KMS-11 (cell line): ENCODE results near the gene KIAA0825.

Source experiments
- H2AFZ ChIP-seq: fragments of 200-600 bp; sonication (generic); 2 replicates; pipeline ENCODE4 v1.6.1; 2016; ENCODE audit warnings: antibody characterized with exemption, mixed run types, low read depth
- H3K27ac ChIP-seq: fragments of 200-600 bp; sonication (generic); 2 replicates; pipeline ENCODE4 v1.6.1; 2016; ENCODE audit warnings: mild to moderate bottlenecking, mixed run types
- H3K27me3 ChIP-seq: fragments of 200-600 bp; sonication (generic); 2 replicates; pipeline ENCODE4 v1.6.1; 2017; ENCODE audit warnings: mild to moderate bottlenecking, low read depth, mixed run types, moderate library complexity; ENCODE audit not compliant: insufficient read depth
- H3K36me3 ChIP-seq: fragments of 200-600 bp; sonication (generic); 2 replicates; pipeline ENCODE4 v1.6.1; 2017; ENCODE audit warnings: mild to moderate bottlenecking, mixed run types; ENCODE audit not compliant: insufficient read depth
- H3K4me1 ChIP-seq: fragments of 200-600 bp; sonication (generic); 2 replicates; pipeline ENCODE4 v1.6.1; 2016; ENCODE audit warnings: mild to moderate bottlenecking, low read depth, mixed run types; ENCODE audit not compliant: poor library complexity, severe bottlenecking
- H3K4me2 ChIP-seq: fragments of 200-600 bp; sonication (generic); 2 replicates; pipeline ENCODE4 v1.7.0; 2016; ENCODE audit warnings: mild to moderate bottlenecking, mixed run types
- H3K4me3 ChIP-seq: fragments of 200-600 bp; sonication (generic); IDR thresholded peaks from 2 replicates; pipeline ENCODE4 v1.6.1; 2017; ENCODE audit warnings: low read depth, low read length, mixed read lengths; ENCODE audit not compliant: insufficient read depth
- H3K79me2 ChIP-seq: fragments of 200-600 bp; sonication (generic); 2 replicates; pipeline ENCODE4 v1.6.1; 2016; ENCODE audit warnings: low read depth, mixed run types; ENCODE audit not compliant: insufficient read depth
- H3K9ac ChIP-seq: fragments of 200-600 bp; sonication (generic); 2 replicates; pipeline ENCODE4 v1.6.1; 2016; ENCODE audit warnings: mild to moderate bottlenecking, mixed run types
- H4K20me1 ChIP-seq: fragments of 200-600 bp; sonication (generic); 2 replicates; pipeline ENCODE4 v1.6.1; 2016; ENCODE audit warnings: mild to moderate bottlenecking, mixed run types; ENCODE audit not compliant: insufficient read depth
- TF ChIP-seq, protein P1 (sequence below): fragments of 200-600 bp; sonication (generic); conservative IDR thresholded peaks from 2 replicates; pipeline ENCODE4 v1.6.1; 2017; ENCODE audit warnings: low read depth, mild to moderate bottlenecking, antibody characterized with exemption, low read length, moderate library complexity, mixed read lengths

KIAA0825 gene

DNA sequence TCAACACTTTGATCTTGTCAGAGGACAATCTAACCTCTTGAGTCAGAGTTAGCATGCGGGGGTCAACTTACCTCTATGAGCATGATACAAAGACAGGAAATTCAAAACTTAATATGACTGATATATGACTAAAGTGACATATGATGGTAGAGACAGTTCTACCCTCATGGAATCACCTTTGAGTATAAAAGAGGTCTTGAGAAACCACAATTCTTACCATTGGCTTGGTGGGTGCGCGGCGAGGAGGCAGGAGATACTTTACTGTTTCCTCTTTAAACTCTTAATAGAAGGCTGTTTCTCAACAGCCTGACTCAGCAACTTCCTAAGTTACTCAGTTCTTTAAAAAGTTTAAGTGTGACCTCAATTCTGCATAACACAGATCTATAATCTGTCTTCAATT, 372.8 kb downstream of the KIAA0825 start:
- no peak overlapping the region for H3K9ac ChIP-seq
- H3K4me2 ChIP-seq = no peak overlapping the region
- H3K36me3 ChIP-seq = no peaks in the 10 kb centered on the region

DNA sequence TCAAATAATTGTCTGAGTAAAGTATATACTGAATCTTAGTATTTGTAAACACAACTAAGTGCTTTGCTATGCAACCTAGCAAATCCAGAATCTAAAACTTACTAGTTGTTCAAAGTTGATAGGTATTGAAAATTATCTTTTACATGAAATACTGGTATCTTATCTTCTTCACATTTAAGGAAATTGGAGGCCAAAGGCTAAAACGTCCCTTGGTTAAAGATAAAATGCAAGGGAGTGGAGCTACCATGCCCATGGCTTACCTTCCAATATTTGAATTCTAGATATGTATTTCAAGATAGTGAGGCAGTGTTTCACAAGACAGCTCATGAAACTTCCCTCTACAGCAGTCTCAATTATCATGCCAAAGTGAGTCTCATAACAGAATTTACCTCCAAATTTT, 373.5 kb downstream of the KIAA0825 start:
- Histone ChIP-seq H3K36me3 (no peaks in the 10 kb centered on the region), H3K4me3 (no peak overlapping the region), H3K4me2 (no peak overlapping the region), H3K9ac (no peak overlapping the region), H2AFZ (no peak overlapping the region), H3K27me3 (no peaks in the 10 kb centered on the region), H4K20me1 (no peaks in the 10 kb centered on the region), H3K27ac (no peak overlapping the region), H3K4me1 (no peaks in the 10 kb centered on the region), H3K79me2 (no peaks in the 10 kb centered on the region)
- TF ChIP-seq, protein P1, sequence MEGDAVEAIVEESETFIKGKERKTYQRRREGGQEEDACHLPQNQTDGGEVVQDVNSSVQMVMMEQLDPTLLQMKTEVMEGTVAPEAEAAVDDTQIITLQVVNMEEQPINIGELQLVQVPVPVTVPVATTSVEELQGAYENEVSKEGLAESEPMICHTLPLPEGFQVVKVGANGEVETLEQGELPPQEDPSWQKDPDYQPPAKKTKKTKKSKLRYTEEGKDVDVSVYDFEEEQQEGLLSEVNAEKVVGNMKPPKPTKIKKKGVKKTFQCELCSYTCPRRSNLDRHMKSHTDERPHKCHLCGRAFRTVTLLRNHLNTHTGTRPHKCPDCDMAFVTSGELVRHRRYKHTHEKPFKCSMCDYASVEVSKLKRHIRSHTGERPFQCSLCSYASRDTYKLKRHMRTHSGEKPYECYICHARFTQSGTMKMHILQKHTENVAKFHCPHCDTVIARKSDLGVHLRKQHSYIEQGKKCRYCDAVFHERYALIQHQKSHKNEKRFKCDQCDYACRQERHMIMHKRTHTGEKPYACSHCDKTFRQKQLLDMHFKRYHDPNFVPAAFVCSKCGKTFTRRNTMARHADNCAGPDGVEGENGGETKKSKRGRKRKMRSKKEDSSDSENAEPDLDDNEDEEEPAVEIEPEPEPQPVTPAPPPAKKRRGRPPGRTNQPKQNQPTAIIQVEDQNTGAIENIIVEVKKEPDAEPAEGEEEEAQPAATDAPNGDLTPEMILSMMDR = no peak

More for the DNA sequence above, 372.8 kb downstream of the KIAA0825 start:
- TF ChIP-seq, protein P1 = no peak
- Histone ChIP-seq H3K27me3 (no peaks in the 10 kb centered on the region), H3K79me2 (no peaks in the 10 kb centered on the region), H3K4me3 (no peak overlapping the region), H3K27ac (no peak overlapping the region), H4K20me1 (no peaks in the 10 kb centered on the region), H2AFZ (no peak overlapping the region), H3K4me1 (no peaks in the 10 kb centered on the region)

DNA sequence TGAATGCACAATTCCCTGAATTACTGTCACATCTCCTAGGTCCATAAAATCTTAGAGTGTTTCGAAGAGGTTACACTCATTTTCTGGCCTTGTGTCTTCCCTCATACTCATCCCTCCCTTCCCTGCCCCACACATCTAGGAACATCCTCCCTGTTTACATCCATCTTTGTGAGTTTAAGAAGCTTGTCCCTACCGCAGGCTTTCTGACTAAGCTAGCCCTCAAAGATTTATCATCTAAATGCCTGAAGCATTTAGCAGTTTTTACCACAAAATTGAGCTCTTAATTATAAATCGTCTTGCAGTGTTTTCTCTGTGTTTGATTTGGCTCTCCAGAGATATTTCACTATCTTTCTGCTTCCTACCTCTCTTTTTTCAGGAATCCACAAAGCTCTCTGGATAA, 374.8 kb downstream of the KIAA0825 start:
- H3K79me2 ChIP-seq = no peaks in the 10 kb centered on the region
- H4K20me1 ChIP-seq = no peaks in the 10 kb centered on the region
- H3K9ac ChIP-seq = no peak overlapping the region
- H3K4me2 ChIP-seq = no peak overlapping the region
- H3K27ac ChIP-seq = no peak overlapping the region
- no peaks in the 10 kb centered on the region for H3K27me3 ChIP-seq
- no peaks in the 10 kb centered on the region for H3K36me3 ChIP-seq
- H2AFZ ChIP-seq = no peak overlapping the region
- TF ChIP-seq, protein P1 = no peak
- H3K4me1 ChIP-seq = no peaks in the 10 kb centered on the region
- H3K4me3 ChIP-seq = no peak overlapping the region

DNA sequence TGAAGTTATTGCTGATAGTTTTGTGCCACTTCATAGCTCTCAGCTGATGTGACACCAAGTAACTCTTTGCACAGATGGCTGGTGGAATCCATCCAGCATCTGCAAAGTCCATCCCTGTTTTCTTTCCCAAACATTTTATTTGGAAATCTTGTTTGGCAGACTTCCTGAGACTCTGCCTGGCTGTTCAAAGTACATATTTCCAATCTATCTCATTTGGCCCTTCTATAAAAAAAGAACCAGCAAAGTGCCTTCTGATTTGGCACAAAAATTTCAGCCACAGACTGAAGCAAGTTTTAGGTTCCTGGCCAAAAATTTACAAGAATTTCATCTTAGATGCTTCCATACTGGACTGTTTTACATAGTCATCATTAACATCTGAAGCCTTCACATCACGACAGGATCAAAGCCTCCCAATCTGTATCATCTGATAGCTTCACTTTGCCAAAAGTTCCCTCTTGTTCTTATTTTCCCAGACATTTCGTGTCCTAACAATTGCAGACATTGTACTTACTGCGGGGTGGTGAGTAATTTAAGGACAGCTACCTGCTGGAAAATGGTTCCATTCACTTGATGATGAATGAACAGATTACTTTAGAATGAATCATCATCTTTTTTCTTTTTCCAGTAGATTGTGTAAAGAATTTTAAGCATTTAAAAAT, 377.3 kb downstream of the KIAA0825 start:
- Histone ChIP-seq H3K4me3 (no peak overlapping the region), H3K79me2 (no peaks in the 10 kb centered on the region), H3K4me2 (no peak overlapping the region), H2AFZ (no peak overlapping the region), H3K9ac (no peak overlapping the region), H3K4me1 (no peaks in the 10 kb centered on the region), H3K36me3 (no peaks in the 10 kb centered on the region), H3K27me3 (no peaks in the 10 kb centered on the region), H3K27ac (no peak overlapping the region), H4K20me1 (no peaks in the 10 kb centered on the region)
- TF ChIP-seq, protein P1 = no peak
